ENCODE data around the gene OGFOD2. TPM values are rescaled to one million over a fixed set of nuclear protein-coding genes. Genes with fewer than 3 reads are reported as not detected.

The OGFOD2 gene
- total and polyA plus RNA-seq, 2 of the 13 experiments (the other 11 are each of a cell fraction or from before 2014, with no cell fraction given): 13.2 to 14.6 TPM

- TF ChIP-seq ZNF784 (CRISPR knock-in tag; IDR thresholded peaks at IDR 0.05; ENCODE audit: borderline replicate concordance): no peak
- no peak for TF ChIP-seq LRRFIP1 (CRISPR knock-in tag; conservative IDR thresholded peaks at IDR 0.05)
- TF ChIP-seq ZFP91 (CRISPR knock-in tag; IDR thresholded peaks at IDR 0.05; ENCODE audit: borderline replicate concordance): no peak; the same call in 1 of the 2 replicates
- peak; percentile 97 for TF ChIP-seq RXRB (CRISPR knock-in tag; IDR thresholded peaks at IDR 0.05; ENCODE audit: borderline replicate concordance)
- TF ChIP-seq ZNF30 (CRISPR knock-in tag; IDR thresholded peaks at IDR 0.05): no peak
- no peak; the same call in 1 of the 2 replicates for TF ChIP-seq CBX5 (CRISPR knock-in tag; IDR thresholded peaks at IDR 0.05; ENCODE audit: borderline replicate concordance)
- TF ChIP-seq POLR2AphosphoS2 (IDR thresholded peaks at IDR 0.05; ENCODE audit: low read depth, low read length): no peak
- TF ChIP-seq MAFK (conservative IDR thresholded peaks at IDR 0.05 in 1 of 2, IDR thresholded peaks at IDR 0.05 in 1 of 2; ENCODE audit: low read length in 2 of 2): no peak
- no peak for TF ChIP-seq ZXDC (CRISPR knock-in tag; IDR thresholded peaks at IDR 0.05)
- TF ChIP-seq ZNF350 (CRISPR knock-in tag; IDR thresholded peaks at IDR 0.05; ENCODE audit: borderline replicate concordance, low read depth): peak; percentile 69
- TF ChIP-seq ATF5 (CRISPR knock-in tag; IDR thresholded peaks at IDR 0.05; ENCODE audit: low read depth): no peak
- TF ChIP-seq AHDC1 (CRISPR knock-in tag; IDR thresholded peaks at IDR 0.05; ENCODE audit: borderline replicate concordance): no peak
- peak; percentile 12; the same call in 1 of the 2 replicates for TF ChIP-seq TBX2 (CRISPR knock-in tag; IDR thresholded peaks at IDR 0.05; ENCODE audit: borderline replicate concordance)
Observed at GRCh38 chr12:122974274-122974891, 661 bp upstream of the OGFOD2 start (continued).

Measured in HepG2 (cell line).